Esophagus squamous epithelium (tissue), 5 donors: ENCODE measurements around the gene PCDH9. TPM values are rescaled to one million over a fixed set of nuclear protein-coding genes. Genes with fewer than 3 reads are reported as not detected.

Experiments used
- DNase-seq: peaks from one replicate; lab custom pipeline; 2025; lab: John Stamatoyannopoulos, UW
- H3K27ac ChIP-seq, 4 donors: fragments of 200-600 bp; sonication (generic); one replicate each; pipeline ENCODE4 v1.5.1; 2016 to 2019; ENCODE audit warnings: mild to moderate bottlenecking in 1 of 4
- H3K27me3 ChIP-seq, 4 donors: fragments of 200-600 bp; sonication (generic); 1 replicate in 3 of 4; 2 replicates in 1 of 4; pipeline versions ENCODE4 v1.5.1 to v1.6.0; 2017 to 2021; ENCODE audit warnings: antibody characterized with exemption in 1 of 4
- H3K36me3 ChIP-seq, 3 donors: fragments of 200-600 bp; sonication (generic); one replicate each; pipeline ENCODE4 v1.5.1; 2016 to 2019
- H3K4me1 ChIP-seq, 3 donors: fragments of 200-600 bp; sonication (generic); one replicate each; pipeline ENCODE4 v1.5.1; 2017 to 2019
- H3K4me3 ChIP-seq, 4 donors: fragments of 200-600 bp; sonication (generic); 1 replicate in 3 of 4; 2 replicates in 1 of 4; pipeline ENCODE4 v1.5.1; 2016 to 2019; ENCODE audit warnings: mild to moderate bottlenecking in 2 of 4, moderate library complexity in 1 of 4
- H3K9me3 ChIP-seq, 3 donors: fragments of 200-600 bp; sonication (generic); one replicate each; pipeline ENCODE4 v1.5.1; 2016 to 2019
- CTCF ChIP-seq, 6 experiments: fragments of 450-650 bp in 4 of 6; fragments of 200-600 bp in 2 of 6; sonication (generic) in 2 of 6; IDR thresholded peaks; one replicate each; pipeline ENCODE4 v1.5.1; 2016 to 2019; ENCODE audit warnings: antibody characterized with exemption in 6 of 6, mild to moderate bottlenecking in 4 of 6, moderate library complexity in 4 of 6
- POLR2A ChIP-seq, 4 donors: fragments of 450-650 bp; IDR thresholded peaks; one replicate each; pipeline ENCODE4 v1.6.1; 2017; ENCODE audit warnings: antibody characterized with exemption in 4 of 4, mild to moderate bottlenecking in 4 of 4, moderate library complexity in 3 of 4
- WGBS, 2 donors: methylation state at CpG; one replicate each; pipeline ENCODE4 v1.1.5; 2018; 5-methylcytosine and 5-hydroxymethylcytosine counted together
- intact Hi-C: fragments of 100-400 bp; cut with DNase I; formaldehyde crosslinking; loops from one replicate; pipeline ENCODE4 v1.15.0; 2022
- total RNA-seq, 4 donors: library from RNA; depleted of rRNA; stranded (reverse); fragments of >200 nt; gene quantifications; one replicate each; pipeline ENCODE4 v1.1.0, GENCODE V29; 2016
- donor health status: DM: yes; HTN: yes; CAD: no.

PCDH9 gene
- total RNA-seq, 4 donors from 2014 or later = 0.04 to 1.9 (median 0.45) TPM

GRCh38 chr13:66992183-66992582 lies 238.0 kb downstream of the PCDH9 start:
- Histone ChIP-seq H3K9me3 (no peaks in the 10 kb centered on the region), H3K4me1 (peaks cover 0 to 9% (median 0%) of the 10 kb centered on the region in 3 donors), H3K4me3 (no peak overlapping the region), H3K27me3 (no peaks in the 10 kb centered on the region), H3K27ac (no peak overlapping the region), H3K36me3 (no peaks in the 10 kb centered on the region)
- intact Hi-C loops = no loop called here
- DNase-seq = no peak
- TF ChIP-seq CTCF (IDR thresholded peaks at IDR 0.05) (no peak), POLR2A (IDR thresholded peaks at IDR 0.05) (no peak)
- WGBS, 2 donors = 45 to 56% methylated on average over 3 of the region's 3 CpGs

GRCh38 chr13:66984241-66984640 lies 245.9 kb downstream of the PCDH9 start:
- no peak overlapping the region for H3K27ac ChIP-seq
- H3K27me3 ChIP-seq = no peaks in the 10 kb centered on the region
- no peak for DNase-seq
- intact Hi-C loops = no loop called here
- H3K9me3 ChIP-seq = no peaks in the 10 kb centered on the region
- no peak overlapping the region for H3K4me3 ChIP-seq
- no peak for TF ChIP-seq CTCF (IDR thresholded peaks at IDR 0.05)
- no peaks in the 10 kb centered on the region for H3K36me3 ChIP-seq
- H3K4me1 ChIP-seq = no peaks in the 10 kb centered on the region

- H3K9me3 ChIP-seq = no peaks in the 10 kb centered on the region
- intact Hi-C loops = no loop called here
- no peak overlapping the region for H3K27ac ChIP-seq
- H3K36me3 ChIP-seq = no peaks in the 10 kb centered on the region
- DNase-seq = no peak
- H3K27me3 ChIP-seq = no peaks in the 10 kb centered on the region
- H3K4me3 ChIP-seq = no peak overlapping the region
- WGBS, 2 donors = 90 to 91% methylated on average over 7 of the region's 7 CpGs
- TF ChIP-seq POLR2A (IDR thresholded peaks at IDR 0.05) (no peak), CTCF (IDR thresholded peaks at IDR 0.05) (no peak)
- no peaks in the 10 kb centered on the region for H3K4me1 ChIP-seq
Observed at GRCh38 chr13:66981912-66982311, 248.2 kb downstream of the PCDH9 start.

- intact Hi-C loops = no loop called here
- Histone ChIP-seq H3K4me1 (no peaks in the 10 kb centered on the region), H3K4me3 (no peak overlapping the region), H3K36me3 (no peaks in the 10 kb centered on the region), H3K9me3 (no peaks in the 10 kb centered on the region), H3K27ac (no peak overlapping the region), H3K27me3 (no peaks in the 10 kb centered on the region)
- TF ChIP-seq POLR2A (IDR thresholded peaks at IDR 0.05) (no peak), CTCF (IDR thresholded peaks at IDR 0.05) (no peak)
- DNase-seq = no peak
- 57 to 80% methylated on average over 4 of the region's 4 CpGs for WGBS, 2 donors
Observed at GRCh38 chr13:66977161-66977560, 253.0 kb downstream of the PCDH9 start.

- Histone ChIP-seq H3K36me3 (no peaks in the 10 kb centered on the region), H3K4me1 (no peaks in the 10 kb centered on the region), H3K27ac (no peak overlapping the region), H3K27me3 (no peaks in the 10 kb centered on the region), H3K4me3 (no peak overlapping the region), H3K9me3 (no peaks in the 10 kb centered on the region)
- DNase-seq = no peak
- WGBS, 2 donors = 76 to 84% methylated on average over 1 of the region's 1 CpG
- intact Hi-C loops = no loop called here
- TF ChIP-seq POLR2A (IDR thresholded peaks at IDR 0.05) (no peak), CTCF (IDR thresholded peaks at IDR 0.05) (no peak)
Observed at GRCh38 chr13:66974889-66975288, 255.2 kb downstream of the PCDH9 start.
